ENCODE results near the gene TAF4. TPM values are rescaled to one million over a fixed set of nuclear protein-coding genes. Genes with fewer than 3 reads are reported as not detected.
A peak's percentile ranks its signal among the peaks of the same experiment; 100 is the strongest.

TAF4 gene
- total and polyA plus RNA-seq, 2 of the 13 experiments (the other 11 are each of a cell fraction or from before 2014, with no cell fraction given), result 5.9 to 12.0 TPM

MicroRNAs encoded within 50 kb of the gene (microRNA counts, 767-probe panel; counts per million panel counts)
- microRNA hsa-miR-1257 (not detected), microRNA hsa-miR-3195 (not detected)

Small RNAs within 50 kb of the gene (microRNA-seq; reads per million reads assigned to microRNA genes)
- 16.3 reads per million, percentile 53 among the genes with 10 or more reads in this experiment for gene MIR1257
- gene MIR3195, result not detected

Small RNAs within 50 kb of the gene (small RNA-seq; reads per million reads assigned to genes)
- 0 reads per million in 3 experiments for gene MIR3195 (ENCODE audit: insufficient read depth in 2 of 3, insufficient read length in 3 of 3, low read depth in 2 of 3, low replicate concordance in 1 of 3)

Other genes starting within 250 kb of the TAF4 start
- gene LSM14B, start 56.6 kb upstream of the TAF4 start, total RNA-seq (2016; rRNA removed; fragmentation: Illumina TruSeq; extraction: Trizol), result 77.7 and 79.2 TPM in 2 replicates
- 43.3 and 50.4 TPM in 2 replicates for gene LSM14B, start 56.6 kb upstream of the TAF4 start, polyA plus RNA-seq (2011; rRNA removed)
- 531 and 639 TPM in 2 replicates for gene PSMA7, start 77.5 kb upstream of the TAF4 start, total RNA-seq (2016; rRNA removed; fragmentation: Illumina TruSeq; extraction: Trizol)
- 571 and 631 TPM in 2 replicates for gene PSMA7, start 77.5 kb upstream of the TAF4 start, polyA plus RNA-seq (2011; rRNA removed)
- gene SS18L1, start 77.9 kb upstream of the TAF4 start, total RNA-seq (2016; rRNA removed; fragmentation: Illumina TruSeq; extraction: Trizol), result 15.3 and 17.8 TPM in 2 replicates
- 27.6 and 32.0 TPM in 2 replicates for gene SS18L1, start 77.9 kb upstream of the TAF4 start, polyA plus RNA-seq (2011; rRNA removed)
- 31.3 and 37.8 TPM in 2 replicates for gene MTG2, start 117.1 kb upstream of the TAF4 start, total RNA-seq (2016; rRNA removed; fragmentation: Illumina TruSeq; extraction: Trizol)
- 20.4 and 22.5 TPM in 2 replicates for gene MTG2, start 117.1 kb upstream of the TAF4 start, polyA plus RNA-seq (2011; rRNA removed)
- 0.10 and 0.18 TPM in 2 replicates for gene HRH3, start 154.4 kb upstream of the TAF4 start, total RNA-seq (2016; rRNA removed; fragmentation: Illumina TruSeq; extraction: Trizol)
- not detected in 2 replicates for gene HRH3, start 154.4 kb upstream of the TAF4 start, polyA plus RNA-seq (2011; rRNA removed)
- gene OSBPL2, start 172.6 kb upstream of the TAF4 start, total RNA-seq (2016; rRNA removed; fragmentation: Illumina TruSeq; extraction: Trizol), result 37.4 and 41.5 TPM in 2 replicates
- gene OSBPL2, start 172.6 kb upstream of the TAF4 start, polyA plus RNA-seq (2011; rRNA removed), result 18.5 and 20.5 TPM in 2 replicates
- 143 and 154 TPM in 2 replicates for gene ADRM1, start 237.1 kb upstream of the TAF4 start, total RNA-seq (2016; rRNA removed; fragmentation: Illumina TruSeq; extraction: Trizol)
- 92.9 and 106 TPM in 2 replicates for gene ADRM1, start 237.1 kb upstream of the TAF4 start, polyA plus RNA-seq (2011; rRNA removed)

Measured in HepG2 (cell line).